Right renal pelvis (tissue), 4 donors: ENCODE measurements around the gene HDAC9. TPM values are rescaled to one million over a fixed set of nuclear protein-coding genes. Genes with fewer than 3 reads are reported as not detected.

Experiments
- DNase-seq, 4 donors: peaks; one replicate each; pipeline ENCODE4 v3.0.0-alpha.2; 2013; ENCODE audit warnings: low read depth in 4 of 4, low spot score in 3 of 4, missing footprints in 1 of 4
- polyA plus RNA-seq, 4 donors: library from polyadenylated mRNA; unstranded; fragments of 120-200 nt; gene quantifications; one replicate each; pipeline ENCODE4 v1.2.1, GENCODE V29; 2013; ENCODE audit not compliant: insufficient read length in 4 of 4

The HDAC9 gene
- polyA plus RNA-seq = 10 to 100 TPM in 3 of 4 donors, 1 to 10 TPM in 1; 8.2 to 13.2 (median 11.7) TPM

DNA sequence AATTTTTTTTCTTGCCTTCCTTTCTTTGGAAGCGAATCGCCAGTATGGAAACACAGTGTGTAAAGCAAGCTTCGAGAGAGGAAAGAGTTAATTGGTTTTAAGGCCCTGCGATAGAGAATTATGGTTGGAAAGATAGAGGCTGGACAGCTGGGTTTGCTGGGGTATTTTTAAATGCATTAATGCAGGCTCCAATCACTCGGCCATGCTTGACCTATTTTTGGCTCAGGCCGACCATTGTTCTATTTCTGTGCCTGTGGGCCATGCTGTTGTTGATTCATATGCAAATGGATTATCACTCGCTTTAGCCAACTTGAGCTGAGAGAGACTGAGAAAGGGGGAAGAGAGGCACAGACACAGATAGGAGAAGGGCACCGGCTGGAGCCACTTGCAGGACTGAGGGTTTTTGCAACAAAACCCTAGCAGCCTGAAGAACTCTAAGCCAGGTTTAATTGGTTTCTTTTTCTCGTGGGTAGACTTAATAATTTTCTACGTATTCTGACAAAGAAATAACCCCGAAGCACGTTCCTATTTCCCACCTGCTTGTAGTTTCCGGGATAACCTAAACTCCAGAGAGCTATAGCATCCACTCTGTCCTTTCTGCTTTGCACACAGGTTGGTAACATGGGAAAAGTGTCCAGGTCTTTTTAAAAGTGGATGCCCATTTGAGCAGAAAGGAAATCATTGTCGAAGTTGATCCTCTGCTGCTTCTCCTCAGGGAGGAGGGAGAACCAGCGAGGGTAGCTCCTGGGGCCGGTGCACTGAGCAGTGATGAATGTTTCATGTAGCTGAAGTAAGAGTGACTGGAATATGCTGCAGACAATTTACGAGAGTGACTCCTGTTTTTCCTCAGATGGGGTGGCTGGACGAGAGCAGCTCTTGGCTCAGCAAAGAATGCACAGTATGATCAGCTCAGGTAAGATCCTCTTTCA lies at the start of gene HDAC9:
HDAC9 (plus strand) TSS at position 338 of the 929 bp plus-strand sequence; CDS start at position 892, 554 bp downstream.
- DNase-seq = peak; percentile 25 to 44 (median 33)

DNA sequence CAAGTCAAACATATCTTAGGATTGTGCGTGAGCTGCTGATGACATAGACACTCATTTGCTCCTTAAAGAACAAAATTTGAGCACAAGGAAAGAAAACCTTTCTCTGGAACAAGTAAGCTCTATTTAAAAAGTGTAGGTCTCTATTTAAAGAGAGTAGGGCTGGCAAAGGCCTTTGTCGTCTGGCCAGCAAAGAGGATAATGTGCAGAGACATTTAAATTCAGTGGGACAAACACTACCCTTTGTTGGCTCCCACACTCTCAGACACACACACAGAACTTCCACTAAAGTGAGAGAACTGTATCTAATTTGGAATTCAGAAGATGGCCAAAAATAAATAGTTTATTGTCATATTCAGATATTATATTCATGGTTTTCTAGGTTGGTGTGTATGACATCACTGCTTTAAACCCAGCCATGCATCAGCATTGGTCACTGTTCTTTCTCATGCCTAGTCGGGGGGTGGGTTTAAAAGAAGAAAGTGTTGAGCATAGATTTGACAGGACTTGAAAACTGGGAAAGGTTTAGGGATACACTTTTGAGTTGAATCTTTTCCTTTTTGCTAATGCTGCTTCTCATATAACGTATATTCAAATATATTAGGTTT lies 49.5 kb upstream of the HDAC9 start:
- DNase-seq = no peak

DNA sequence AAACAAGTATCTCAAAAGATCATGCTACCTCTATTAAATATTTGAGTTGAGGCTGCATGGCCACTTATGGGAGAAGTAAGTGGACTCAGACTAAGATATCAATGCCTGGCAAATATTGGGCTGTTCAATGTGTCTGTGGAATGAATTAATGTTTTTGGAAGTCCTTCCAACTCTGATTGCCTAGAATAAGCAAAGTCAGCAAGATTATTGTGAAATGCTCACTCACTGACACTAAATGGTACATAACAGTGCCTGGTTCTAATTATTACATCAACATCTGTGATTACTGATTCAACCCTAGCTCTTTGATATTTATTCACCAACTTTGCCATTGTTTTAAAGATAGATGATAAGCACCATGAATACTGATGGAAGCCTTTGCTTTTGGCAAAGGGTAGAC lies 45.5 kb upstream of the HDAC9 start:
- no peak for DNase-seq

DNA sequence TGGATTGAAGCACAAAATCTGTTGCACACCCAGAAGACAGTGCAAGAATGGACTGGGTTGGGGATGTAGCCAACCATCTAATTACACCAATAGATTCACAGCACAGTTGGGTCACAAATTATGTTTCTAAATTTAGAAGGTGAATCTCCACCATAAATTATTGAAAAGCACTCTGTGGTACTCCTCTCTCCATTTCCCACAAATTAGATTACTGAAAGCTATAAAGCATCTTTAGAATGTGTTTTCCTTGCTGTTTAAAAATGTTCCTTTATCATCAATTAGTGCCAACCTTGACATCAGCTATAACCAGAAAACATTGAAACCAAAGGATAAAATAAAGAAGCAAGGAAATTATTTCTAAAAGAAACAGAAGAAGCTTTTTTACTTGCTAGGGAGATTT lies 39.9 kb upstream of the HDAC9 start:
- no peak for DNase-seq

DNA sequence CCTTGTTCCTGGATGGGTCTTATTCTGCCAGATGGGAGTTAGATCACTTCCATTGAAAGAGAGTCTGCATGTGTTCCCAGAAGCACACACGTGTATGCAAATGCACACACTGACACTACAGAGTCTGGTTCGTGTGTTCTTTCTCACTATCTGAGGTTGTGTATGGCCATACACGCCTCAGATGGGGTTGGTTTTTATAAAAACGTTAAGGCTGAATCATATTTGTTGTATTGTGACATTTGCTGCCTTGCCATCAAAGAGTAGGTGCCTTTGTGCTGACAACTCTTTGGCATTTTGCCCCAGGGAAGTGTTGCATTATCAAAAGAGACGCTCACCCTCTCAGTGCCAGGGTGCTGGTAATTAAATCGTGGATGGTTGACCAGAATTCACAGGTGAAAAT lies 37.7 kb upstream of the HDAC9 start:
- DNase-seq = no peak

DNA sequence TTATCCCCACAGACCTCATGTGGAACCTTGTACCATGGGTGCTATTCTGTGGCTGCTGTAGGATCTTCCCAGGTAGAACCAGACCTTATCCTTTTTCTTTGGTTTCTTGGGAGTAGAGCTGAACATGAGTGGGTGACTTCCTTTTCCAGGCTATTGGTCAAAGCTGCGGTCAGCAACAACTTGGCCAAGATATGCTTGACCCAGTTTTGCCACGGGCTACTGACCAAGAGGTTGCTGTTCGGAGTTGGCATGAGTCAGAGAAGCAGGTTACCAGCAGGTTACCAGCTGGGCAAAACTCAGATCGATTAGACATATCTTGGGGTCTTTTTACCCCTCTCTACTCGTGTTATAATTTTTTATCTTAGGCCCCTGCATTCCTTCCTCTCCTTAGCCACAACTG lies 36.7 kb upstream of the HDAC9 start:
- DNase-seq = no peak

DNA sequence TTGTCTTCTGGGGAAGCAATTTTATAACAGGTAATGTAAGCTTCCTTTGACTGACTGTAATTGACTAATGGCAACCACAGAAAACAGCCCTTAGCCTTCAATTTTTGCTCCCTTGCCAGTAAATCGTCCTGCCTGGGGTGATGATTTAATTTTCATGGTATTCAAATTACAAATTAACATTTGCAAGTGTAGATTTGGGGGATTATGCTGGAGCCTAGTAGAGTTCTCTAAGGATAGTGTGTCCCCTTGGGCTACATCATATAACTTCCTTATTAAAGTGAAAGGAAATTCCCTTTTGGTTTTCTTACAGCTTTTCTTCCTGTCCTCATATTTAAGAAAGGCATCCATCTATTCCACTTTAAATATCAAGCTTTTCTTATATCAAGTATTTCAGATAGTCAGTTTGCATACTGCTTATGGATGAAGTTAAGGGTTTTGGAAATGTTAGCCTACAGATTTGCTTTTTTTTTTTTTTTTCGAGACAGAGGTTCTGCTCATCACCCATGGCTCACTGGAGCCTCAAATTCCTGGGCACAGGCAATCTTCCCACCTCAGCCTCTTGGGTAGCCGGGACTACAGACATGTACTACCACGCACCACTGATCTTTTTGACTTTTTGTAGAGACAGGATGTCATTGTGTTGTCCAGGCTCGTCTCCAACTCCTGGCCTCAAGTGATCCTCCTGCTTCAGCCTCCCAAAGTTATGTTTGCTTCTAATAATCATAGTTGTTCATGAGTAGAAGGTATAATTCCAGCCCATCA lies 35.9 kb upstream of the HDAC9 start:
- DNase-seq = no peak

DNA sequence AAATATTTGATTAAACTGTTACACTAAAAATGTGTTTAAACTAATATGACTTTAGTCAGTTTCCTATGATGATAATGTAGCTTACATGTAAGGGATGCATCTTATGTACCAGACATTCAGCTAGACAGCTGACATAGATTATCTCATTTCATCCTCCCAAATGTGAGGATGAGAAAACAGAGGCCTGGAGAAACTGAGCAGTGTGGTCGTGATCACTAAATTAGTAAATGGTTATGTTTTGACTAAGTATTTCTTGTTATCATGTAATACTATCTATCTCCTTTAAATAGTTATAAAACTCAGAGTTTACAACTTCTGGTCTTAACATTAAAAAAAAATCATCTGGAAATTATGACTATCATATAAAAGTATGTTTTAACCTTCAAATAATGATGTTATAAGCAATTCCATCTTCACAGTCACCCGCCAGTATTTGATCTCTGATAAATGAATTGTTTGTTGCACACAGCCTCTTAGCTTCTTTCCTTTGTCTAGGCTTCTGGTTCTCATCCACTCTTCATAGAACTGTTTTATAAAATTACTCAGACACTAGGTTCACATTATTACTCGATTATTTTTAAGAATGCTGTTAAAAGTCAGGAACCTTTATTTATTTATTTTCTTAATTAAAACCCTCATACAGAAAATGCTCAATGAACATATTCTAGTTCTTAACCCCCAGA lies 33.6 kb upstream of the HDAC9 start:
- DNase-seq = no peak

DNA sequence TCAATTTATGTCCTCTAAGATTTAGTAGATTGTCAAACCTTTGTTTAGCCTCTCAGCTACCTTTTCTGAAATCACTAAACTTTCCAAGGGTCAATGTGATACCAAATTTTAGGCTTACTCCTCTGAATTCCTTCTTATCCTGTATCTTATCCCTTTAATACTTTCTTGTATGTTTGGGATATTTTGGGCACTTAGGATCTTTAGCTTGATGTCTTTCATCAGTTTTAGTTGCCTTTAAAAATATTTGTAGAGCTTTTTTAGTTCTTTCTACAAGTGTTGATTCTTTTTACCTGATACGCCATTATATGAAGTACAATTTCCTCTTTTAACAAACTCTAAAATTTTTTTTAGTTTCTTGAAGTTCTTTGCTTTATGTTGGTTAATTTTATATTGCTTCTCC lies 30.7 kb upstream of the HDAC9 start:
- no peak for DNase-seq

DNA sequence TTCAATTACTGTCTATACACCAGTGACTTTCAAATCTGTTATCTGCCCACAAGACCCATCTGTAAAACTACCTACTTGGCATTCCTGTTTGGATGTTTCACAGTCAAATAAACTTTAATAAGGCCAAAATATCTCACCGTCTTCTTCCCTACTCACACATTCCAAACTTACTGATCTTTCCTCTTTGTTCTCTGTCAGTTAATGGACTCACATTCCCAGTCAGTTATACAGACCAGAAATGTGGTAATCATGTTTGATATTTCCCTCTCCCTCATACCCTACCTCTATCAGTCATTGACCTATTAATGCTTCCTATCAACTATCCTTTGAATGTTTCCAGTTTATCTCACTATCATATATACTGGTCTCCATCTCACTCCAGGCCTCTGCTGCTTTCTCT lies 28.5 kb upstream of the HDAC9 start:
- DNase-seq = no peak

DNA sequence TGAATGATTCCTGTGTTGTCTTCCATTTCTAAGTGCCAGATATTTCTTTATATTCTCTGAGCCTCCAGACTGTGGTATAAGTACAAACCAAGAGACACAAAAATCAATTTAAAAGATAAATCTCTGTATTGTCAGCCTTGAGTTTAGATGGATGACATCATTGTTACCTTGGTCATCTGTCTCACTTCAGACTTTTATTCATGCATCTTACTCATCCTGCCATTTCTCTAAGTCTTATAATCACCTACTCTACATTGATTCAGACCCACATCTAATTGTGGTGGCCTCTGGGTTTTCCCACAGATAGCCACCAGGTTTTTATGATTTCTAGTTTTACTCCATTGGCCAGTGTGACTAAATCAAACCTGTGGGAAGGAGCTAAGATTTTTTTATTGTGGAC lies 26.8 kb upstream of the HDAC9 start:
- no peak for DNase-seq

DNA sequence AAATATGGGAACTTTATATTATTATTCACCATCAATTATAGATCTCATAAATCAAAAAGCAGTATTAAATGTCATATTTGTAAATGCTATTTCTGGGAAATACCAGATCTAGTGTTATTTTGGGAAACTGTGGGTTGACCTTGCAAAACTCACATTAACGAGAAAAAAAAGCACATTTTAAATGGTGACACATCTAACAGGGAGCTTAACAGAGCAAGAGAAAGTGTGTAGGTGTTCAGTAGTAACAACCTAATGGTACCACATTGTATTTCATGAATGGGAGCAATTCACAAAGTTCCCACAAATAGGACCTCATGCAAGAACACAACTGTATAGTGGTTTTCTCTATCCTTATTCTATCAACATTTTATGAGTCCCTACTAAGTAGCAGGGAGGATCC lies 26.2 kb upstream of the HDAC9 start:
- DNase-seq = no peak

DNA sequence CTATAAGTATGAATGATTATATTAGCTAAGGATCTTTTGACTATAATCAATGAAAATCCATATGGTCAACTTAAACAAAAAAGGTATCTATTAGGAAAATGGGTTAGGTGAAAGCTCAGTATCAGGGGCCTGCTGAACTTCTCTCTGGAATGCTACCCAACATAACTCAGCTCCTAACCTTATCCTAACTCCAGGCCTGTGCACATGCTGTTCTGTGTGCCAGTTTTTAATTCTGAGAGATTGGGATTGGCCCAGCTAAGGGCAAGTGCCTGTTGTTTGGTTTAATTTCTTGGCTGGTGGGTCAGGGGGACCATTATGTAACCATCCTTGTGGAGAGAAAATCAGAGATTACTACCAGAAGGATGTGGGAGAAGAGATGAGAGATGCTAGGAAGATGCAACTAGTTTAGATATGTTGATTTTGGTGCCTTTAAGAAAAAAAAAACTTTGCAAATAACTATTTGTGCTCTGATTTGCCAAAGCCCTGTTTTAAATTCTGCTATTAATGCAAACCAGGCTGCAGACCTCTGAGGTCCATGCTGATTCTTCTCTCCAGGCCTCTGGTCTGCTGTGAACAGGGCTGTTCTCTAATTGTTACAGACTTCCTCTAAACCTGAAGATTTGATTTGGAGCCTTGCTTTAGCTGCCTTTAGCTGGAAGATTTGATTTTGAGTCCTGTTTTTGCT lies 23.9 kb upstream of the HDAC9 start:
- no peak for DNase-seq

DNA sequence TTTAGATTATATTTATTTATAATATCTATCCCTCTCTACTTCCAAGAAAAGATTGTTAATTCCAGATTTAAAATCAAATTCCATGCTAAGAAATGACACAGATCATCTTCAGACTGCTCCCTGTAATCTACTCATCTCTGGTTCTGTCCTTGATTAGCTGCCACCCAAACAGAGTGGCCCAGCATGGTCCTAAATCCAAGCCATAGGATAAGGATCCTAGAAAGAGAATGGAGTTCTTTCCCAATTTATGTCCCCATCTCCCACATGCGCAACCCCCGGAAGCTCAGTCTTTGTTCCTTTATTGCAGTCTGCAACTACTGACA lies 23.4 kb upstream of the HDAC9 start:
- no peak for DNase-seq

DNA sequence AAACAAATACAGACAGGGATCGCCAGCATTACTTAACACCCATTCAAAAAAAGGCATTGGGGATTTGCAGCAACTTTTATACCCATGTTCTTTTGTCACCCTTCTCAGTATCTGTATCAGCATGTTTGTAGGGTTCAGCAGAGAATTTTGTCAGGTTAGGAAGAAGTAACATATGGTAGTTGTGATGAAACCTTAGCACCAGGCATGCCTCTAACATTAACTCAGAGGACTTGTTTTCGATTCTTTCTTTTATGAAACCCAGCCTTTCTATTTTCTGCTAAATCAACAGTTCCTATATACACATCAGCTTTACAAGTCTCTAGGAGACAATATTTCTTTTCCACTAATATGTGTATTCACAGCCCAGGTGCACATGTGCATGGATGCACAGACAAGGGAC lies 22.4 kb upstream of the HDAC9 start:
- DNase-seq = no peak

DNA sequence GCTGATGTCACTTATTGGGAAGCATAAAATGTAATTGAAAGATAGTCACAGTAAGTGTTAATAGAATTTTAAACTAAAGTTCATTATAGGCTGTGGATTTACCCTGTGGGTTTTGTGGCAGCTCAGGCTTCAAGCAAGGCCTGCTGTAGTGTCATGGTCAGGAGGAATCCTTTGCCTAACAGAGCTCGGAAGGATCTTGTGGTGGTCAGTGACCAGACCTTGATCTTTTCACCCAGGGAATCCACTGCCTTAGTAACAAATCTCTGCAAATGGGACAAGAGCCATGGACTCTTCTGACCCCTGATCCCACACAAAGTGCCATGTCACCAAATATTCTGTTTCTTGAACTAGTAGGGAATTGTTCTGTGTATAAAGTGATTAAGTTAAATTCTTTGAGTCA lies 20.6 kb upstream of the HDAC9 start:
- DNase-seq = no peak

DNA sequence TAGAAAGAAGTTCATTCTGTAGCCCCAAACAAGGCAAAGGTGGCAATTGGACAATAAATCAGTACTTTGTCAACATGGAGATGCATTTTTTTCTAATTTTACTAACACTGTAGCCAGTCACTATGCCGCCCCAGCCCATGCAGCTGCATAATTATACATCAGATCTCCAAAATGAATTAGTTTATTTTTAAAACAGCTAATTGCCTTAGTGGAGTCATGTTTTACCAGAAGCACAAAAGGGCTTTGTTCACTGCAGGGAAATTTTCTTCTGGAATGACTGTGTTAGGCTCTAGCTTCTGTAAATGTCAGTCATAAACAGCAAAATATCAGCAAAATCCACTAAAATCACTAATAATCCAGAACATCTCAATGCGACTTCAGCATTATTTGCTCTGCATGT lies 20.1 kb upstream of the HDAC9 start:
- no peak for DNase-seq

DNA sequence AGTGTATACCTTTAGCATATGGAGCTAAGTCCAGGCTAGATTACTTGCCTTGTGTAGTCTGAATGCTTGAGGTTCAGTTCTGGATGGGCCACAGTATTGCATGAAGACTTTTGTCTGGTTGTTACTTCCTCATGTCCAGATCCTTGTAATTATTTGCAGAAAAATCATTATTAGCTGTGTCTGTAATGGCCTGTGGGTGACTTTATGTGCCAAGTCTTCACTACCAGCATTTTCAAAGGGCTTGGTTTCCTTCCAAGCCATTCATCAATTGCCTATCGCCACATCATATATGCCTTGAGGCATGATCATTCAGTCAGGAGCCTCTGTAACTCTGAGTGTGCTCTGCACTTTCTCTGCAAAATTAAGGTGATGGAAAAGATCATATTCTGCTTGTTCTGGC lies 13.8 kb upstream of the HDAC9 start:
- no peak for DNase-seq

DNA sequence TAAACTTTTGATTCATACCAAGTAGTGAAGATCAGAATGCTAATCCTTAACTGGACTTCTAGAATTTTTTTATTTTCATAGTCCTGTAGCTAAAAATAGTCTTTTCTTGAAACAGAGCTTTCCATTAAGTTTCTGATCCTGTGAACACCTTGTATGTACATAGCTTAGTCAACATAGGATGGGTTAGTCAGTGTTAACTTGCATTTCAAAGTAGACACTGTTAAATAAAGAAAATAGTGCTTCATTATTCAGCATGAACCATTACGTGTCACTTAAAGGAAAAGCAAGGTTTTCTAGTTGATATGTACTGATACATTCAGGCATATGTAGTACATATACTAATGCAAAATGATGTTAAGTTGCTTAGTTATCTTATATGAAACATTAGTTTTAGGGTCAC lies 7.5 kb upstream of the HDAC9 start:
- no peak for DNase-seq

DNA sequence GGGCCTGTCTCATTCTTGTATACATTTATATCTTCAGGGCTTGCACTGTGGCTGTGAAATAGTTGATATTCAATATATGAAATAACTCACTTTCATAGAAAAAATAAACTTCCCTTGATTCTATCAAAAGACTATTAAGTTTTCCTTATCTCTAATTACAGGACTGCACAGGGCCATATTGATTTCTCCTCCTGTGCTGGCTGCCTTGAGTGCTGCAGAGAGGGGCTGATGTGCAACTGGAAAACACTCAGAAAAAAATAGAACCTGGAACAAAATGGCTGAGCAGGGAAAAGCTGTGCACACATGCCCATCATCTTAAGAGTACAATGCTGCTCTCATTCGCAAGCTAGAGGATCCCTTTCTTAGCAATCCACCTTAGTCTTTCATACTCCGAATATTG lies 5.9 kb upstream of the HDAC9 start:
- no peak for DNase-seq
